Esophagus muscularis mucosa (tissue), 4 donors: ENCODE measurements around the gene SPECC1.

Experiments used
- EP300 ChIP-seq: sonication (generic); formaldehyde crosslinking; IDR thresholded peaks from one replicate; pipeline ENCODE4 v1.6.1; 2017; ENCODE audit warnings: antibody characterized with exemption
- POLR2A ChIP-seq: fragments of 450-650 bp; IDR thresholded peaks from one replicate; pipeline ENCODE4 v1.6.1; 2017; ENCODE audit warnings: antibody characterized with exemption, moderate library complexity, mild to moderate bottlenecking, low read depth
- POLR2AphosphoS5 ChIP-seq, 2 donors: sonication (generic); formaldehyde crosslinking; IDR thresholded peaks; one replicate each; pipeline ENCODE4 v1.6.1; 2017; ENCODE audit warnings: antibody characterized with exemption in 2 of 2
- TF ChIP-seq, protein P1 (sequence below), 3 experiments: fragments of 200-600 bp in 2 of 3; fragments of 450-650 bp in 1 of 3; sonication (generic) in 2 of 3; IDR thresholded peaks; one replicate each; pipeline ENCODE4 v1.5.1; 2017 to 2019; ENCODE audit warnings: antibody characterized with exemption in 3 of 3, mild to moderate bottlenecking in 2 of 3, moderate library complexity in 1 of 3

DNA sequence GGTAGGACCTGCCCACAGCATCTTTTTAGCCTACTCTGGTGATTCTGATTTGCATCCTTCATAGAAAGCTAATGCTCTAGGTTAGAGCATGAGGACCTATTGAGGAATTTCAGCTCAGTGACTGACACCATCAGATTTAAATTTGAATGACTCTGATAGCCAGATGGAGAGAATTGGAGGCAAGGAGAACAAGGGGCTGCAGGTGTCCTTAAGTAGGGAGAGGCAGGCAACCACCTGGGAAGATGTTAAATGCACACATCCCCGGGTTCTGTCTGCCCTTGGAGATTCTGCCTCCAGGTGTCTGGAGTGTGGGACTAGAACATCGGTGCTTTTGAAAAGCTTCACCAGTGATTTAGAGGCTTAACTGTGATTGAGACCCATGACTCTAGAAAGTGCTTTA lies 221.8 kb downstream of the SPECC1 start:
- TF ChIP-seq, protein P1, sequence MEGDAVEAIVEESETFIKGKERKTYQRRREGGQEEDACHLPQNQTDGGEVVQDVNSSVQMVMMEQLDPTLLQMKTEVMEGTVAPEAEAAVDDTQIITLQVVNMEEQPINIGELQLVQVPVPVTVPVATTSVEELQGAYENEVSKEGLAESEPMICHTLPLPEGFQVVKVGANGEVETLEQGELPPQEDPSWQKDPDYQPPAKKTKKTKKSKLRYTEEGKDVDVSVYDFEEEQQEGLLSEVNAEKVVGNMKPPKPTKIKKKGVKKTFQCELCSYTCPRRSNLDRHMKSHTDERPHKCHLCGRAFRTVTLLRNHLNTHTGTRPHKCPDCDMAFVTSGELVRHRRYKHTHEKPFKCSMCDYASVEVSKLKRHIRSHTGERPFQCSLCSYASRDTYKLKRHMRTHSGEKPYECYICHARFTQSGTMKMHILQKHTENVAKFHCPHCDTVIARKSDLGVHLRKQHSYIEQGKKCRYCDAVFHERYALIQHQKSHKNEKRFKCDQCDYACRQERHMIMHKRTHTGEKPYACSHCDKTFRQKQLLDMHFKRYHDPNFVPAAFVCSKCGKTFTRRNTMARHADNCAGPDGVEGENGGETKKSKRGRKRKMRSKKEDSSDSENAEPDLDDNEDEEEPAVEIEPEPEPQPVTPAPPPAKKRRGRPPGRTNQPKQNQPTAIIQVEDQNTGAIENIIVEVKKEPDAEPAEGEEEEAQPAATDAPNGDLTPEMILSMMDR (IDR thresholded peaks at IDR 0.05): no peak
- no peak for TF ChIP-seq POLR2A
- no peak for TF ChIP-seq POLR2AphosphoS5 (IDR thresholded peaks at IDR 0.05)
- no peak for TF ChIP-seq EP300
